Natural killer cell treated with Interleukin-12 subunit alpha and Interleukin-12 subunit beta and Interleukin-15 and Interleukin-18, amount 100 ng/mL, for 72 hours (primary cell): ENCODE measurements around the gene ADAMTS6. TPM values are rescaled to one million over a fixed set of nuclear protein-coding genes. Genes with fewer than 3 reads are reported as not detected.
A peak's percentile ranks its signal among the peaks of the same experiment; 100 is the strongest.
"Not testable (repeated sequence)": the region's sequence is repeated elsewhere in the genome, so short reads cannot be mapped to it uniquely, and the experiment has no call there.

Source experiments
- ATAC-seq, 2 donors: fragments of 150-1000 bp; cut with Tn5 transposase in 1 of 2; sonication (Bioruptor Pico), chemical (Tn5 transposase) in 1 of 2; 2 replicates each; pipeline ENCODE4 v1.10.0; 2021
- DNase-seq: peaks from one replicate; pipeline ENCODE4 v3.0.0; 2022; ENCODE audit warnings: low spot score
- H3K27ac Mint-ChIP-seq, 2 donors: 1 replicate in 1 of 2; 2 replicates in 1 of 2; pipeline ENCODE4 v1.8.0; 2022; ENCODE audit warnings: mixed read lengths in 2 of 2, mild to moderate bottlenecking in 1 of 2, moderate library complexity in 1 of 2
- H3K27me3 Mint-ChIP-seq, 2 donors: 1 replicate in 1 of 2; 2 replicates in 1 of 2; pipeline ENCODE4 v1.8.0; 2022; ENCODE audit warnings: mixed read lengths in 2 of 2
- H3K36me3 Mint-ChIP-seq: one replicate; pipeline ENCODE4 v1.8.0; 2022; ENCODE audit warnings: mixed read lengths
- H3K4me1 Mint-ChIP-seq, 2 donors: 1 replicate in 1 of 2; 2 replicates in 1 of 2; pipeline ENCODE4 v1.8.0; 2022; ENCODE audit warnings: low read depth in 2 of 2, mixed read lengths in 2 of 2, mild to moderate bottlenecking in 1 of 2
- H3K4me3 Mint-ChIP-seq: one replicate; pipeline ENCODE4 v1.8.0; 2022; ENCODE audit warnings: mixed read lengths
- H3K9me3 Mint-ChIP-seq: 2 replicates; pipeline ENCODE4 v1.8.0; 2022; ENCODE audit warnings: mixed read lengths
- total RNA-seq, 2 donors: library from RNA; stranded (reverse); gene quantifications; one replicate each; pipeline ENCODE4 v1.2.3, GENCODE V29; 2022

The ADAMTS6 gene
- total RNA-seq, 2 donors from 2014 or later = 0.10 to 1.2 TPM

DNA sequence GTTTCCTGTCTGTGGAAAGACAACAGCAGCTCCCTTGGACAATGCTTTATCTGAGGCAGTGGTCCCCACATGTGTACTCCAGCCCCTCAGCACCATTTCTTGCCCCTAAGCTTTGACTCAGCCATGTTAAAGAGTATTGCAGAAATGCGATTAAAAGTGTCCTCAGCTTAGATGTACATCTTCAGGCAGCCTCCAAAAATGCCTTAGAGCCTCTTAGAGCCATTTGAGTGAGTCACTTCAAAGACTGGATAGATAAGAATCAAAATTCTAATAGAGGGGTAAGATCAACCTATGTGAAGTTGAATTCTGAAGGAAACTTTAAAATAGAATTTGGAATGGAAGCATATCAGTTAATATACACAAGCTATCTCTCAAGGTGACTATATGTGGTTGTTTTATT lies 296.3 kb downstream of the ADAMTS6 start:
- Mint-ChIP-seq H3K4me1 (peaks cover under 1 to 1% of the 10 kb centered on the region in 2 donors), H3K27me3 (peaks cover 0 to 3% of the 10 kb centered on the region in 2 donors), H3K27ac (no peak overlapping the region), H3K9me3 (no peaks in the 10 kb centered on the region), H3K36me3 (no peaks in the 10 kb centered on the region), H3K4me3 (no peak overlapping the region)
- ATAC-seq (no peak), DNase-seq (no peak)

DNA sequence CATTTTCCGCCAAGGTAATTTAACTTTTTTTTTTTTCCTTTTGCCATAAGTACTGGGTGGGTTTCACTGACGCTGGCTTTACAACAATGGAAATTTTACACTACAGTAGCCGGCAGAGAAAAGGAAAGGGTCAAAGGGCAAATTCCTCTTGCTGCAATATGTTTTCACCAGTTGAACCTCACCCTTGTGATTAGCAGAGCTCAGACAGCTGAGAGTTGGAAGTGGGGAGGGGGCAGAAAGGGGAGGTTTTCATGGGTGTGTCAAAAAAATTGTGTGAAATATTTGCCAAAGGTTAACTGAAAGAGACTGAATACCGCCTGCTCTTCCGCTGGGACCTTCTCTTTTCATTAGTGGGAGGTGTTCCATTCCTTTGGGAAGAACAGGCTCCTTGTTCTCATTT lies 296.9 kb downstream of the ADAMTS6 start:
- Mint-ChIP-seq H3K27me3 (peaks cover 0 to 3% of the 10 kb centered on the region in 2 donors), H3K4me1 (no peaks in the 10 kb centered on the region), H3K9me3 (no peaks in the 10 kb centered on the region), H3K4me3 (no peak overlapping the region), H3K36me3 (no peaks in the 10 kb centered on the region), H3K27ac (no peak overlapping the region)
- DNase-seq (no peak), ATAC-seq (no peak)

DNA sequence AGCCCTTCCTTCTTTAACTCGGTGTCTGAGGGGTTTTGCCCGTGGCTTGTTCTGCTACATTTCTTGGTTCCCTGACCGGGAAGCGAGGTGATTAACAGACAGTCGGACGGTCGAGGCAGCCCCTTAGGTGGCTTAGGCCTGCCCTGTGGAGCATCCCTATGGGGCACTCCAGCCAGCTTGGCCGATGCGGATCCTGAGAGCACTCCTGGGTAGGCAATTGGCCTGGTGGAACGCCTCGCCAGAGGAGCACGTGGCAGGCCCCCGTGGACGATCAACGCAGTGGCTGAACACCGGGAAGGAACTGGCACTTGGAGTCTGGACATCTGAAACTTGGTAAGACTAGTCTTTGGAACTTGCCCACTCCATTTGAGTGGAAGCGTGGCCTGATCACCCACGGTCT lies 307.5 kb downstream of the ADAMTS6 start:
- DNase-seq, H3K27ac Mint-ChIP-seq, H3K9me3 Mint-ChIP-seq, ATAC-seq, H3K4me3 Mint-ChIP-seq, H3K36me3 Mint-ChIP-seq: not testable (repeated sequence)
- Mint-ChIP-seq H3K27me3 (peaks cover 11 to 20% of the 10 kb centered on the region in 2 donors), H3K4me1 (peaks cover 5 to 14% of the 10 kb centered on the region in 2 donors)

DNA sequence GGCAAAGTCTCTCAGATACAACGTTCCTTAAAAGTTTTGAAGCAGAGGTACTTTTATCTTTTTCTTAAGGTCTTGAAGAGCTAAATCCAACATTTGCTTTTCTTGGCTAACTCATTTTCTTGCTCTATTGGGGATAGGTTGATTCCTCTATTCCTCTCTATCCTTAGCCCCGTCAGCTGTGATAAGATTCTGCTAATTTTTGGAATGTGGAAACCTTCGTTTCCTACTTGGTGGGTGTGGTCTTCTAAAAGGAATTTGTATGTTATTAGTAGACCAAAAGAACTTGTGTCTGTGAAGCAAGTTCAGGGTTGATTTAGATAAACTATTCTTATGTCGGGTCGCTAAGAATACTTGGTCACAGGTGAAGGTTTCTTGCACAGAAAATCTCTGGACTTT lies 308.6 kb downstream of the ADAMTS6 start:
- DNase-seq (no peak), ATAC-seq (no peak)
- Mint-ChIP-seq H3K4me3 (no peak overlapping the region), H3K27ac (no peak overlapping the region), H3K9me3 (no peaks in the 10 kb centered on the region), H3K36me3 (no peaks in the 10 kb centered on the region), H3K27me3 (peaks cover 11 to 20% of the 10 kb centered on the region in 2 donors), H3K4me1 (peaks cover 5 to 14% of the 10 kb centered on the region in 2 donors)

DNA sequence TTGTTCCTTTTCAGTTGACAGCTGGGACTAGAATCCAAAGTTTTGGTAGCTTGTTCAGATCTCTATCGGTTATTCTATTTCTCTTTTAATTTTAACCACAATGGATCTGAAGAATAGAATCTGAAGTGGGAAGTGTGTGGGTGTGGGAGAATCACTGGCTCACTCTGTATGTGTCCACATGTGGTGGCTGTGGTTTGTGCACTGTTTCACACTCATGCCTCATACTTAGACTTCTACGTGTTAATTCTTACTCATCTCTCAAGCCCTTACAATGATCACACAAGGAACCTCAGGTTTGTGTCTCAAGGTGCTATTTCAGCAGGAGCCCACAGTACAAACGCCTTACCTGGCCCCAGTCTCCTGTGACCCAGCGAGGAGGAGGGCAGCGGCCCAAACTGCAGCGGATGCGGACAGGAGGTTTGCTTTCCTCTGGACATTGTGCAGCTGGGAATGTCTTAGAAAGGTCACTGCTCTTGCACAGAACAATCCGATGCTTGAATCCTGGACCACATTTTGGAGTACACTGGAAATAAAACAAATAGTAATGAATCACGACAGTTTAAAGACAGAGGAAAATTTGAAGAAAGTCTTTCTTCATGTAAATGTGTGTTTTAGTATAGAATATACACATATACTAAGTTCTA lies 309.1 kb downstream of the ADAMTS6 start:
- Mint-ChIP-seq H3K4me1 (peaks cover 5 to 14% of the 10 kb centered on the region in 2 donors), H3K9me3 (no peaks in the 10 kb centered on the region), H3K4me3 (peak overlapping the region; percentile 19), H3K36me3 (no peaks in the 10 kb centered on the region), H3K27me3 (peaks cover 11 to 20% of the 10 kb centered on the region in 2 donors), H3K27ac (no peak overlapping the region)
- ATAC-seq (peak; percentile 99 to 100), DNase-seq (peak; percentile 67)

DNA sequence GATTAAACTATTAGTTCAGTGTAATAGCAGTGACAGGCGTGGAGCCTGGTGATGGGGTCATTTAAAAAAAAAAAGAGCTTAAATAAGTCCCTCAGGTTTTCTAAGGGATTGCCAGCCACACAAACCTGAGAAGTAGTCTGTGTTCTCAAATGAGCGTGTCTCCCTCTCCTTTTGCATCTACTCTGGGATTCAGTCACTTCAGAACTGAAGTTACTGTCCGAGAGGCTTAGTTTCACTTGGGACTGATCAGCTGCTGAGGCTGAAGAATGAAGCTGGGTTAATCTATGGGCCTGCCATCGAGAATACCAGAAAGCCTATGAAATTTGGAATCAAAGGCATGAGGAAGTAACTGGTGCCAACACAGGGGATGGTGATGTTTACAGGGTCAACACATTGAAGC lies 310.1 kb downstream of the ADAMTS6 start:
- Mint-ChIP-seq H3K27me3 (peaks cover 11 to 20% of the 10 kb centered on the region in 2 donors), H3K9me3 (no peaks in the 10 kb centered on the region), H3K4me1 (peaks cover 5 to 14% of the 10 kb centered on the region in 2 donors), H3K27ac (no peak overlapping the region), H3K36me3 (no peaks in the 10 kb centered on the region), H3K4me3 (no peak overlapping the region)
- DNase-seq (no peak), ATAC-seq (no peak)

DNA sequence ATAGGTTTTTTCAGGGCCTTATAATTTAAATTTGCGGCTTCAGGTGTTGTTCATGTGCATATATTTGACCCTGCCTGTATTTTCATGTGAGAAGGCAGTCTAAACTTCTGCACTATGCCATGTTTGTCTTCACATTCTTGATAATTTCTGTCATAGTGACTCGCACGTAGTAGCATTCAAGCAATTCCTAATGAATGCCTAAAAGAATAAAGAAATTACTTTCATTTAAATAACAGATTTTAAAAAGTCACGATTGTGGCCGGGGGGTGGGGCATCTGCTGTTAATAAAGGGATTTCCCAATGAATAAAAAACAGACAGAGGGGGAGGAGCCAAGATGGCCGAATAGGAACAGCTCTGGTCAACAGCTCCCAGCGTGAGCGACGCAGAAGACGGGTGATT lies 318.0 kb downstream of the ADAMTS6 start:
- no peak overlapping the region for H3K4me3 Mint-ChIP-seq
- DNase-seq (no peak), ATAC-seq (no peak)
- no peaks in the 10 kb centered on the region for H3K4me1 Mint-ChIP-seq
- no peak overlapping the region for H3K27ac Mint-ChIP-seq
- no peaks in the 10 kb centered on the region for H3K36me3 Mint-ChIP-seq
- H3K27me3 Mint-ChIP-seq = peaks cover 10 to 26% of the 10 kb centered on the region in 2 donors
- no peaks in the 10 kb centered on the region for H3K9me3 Mint-ChIP-seq

DNA sequence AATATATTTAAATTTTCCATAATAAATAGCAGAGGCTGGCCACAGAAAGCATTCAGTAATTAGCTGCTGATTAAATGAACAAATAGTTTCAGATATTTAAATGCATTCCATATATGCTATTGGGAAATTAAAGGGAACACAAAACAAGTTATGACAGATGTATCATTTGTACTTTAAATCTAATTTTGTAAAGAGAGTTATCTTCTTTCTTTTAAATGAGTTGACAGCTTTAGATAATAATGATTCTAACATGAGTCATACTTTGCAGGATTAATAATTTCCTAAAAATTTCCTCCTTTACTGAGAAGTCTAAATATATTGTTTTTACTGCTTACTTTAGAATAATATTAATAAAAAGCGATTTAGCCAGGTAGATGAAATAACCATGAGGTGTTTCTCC lies 320.1 kb downstream of the ADAMTS6 start:
- Mint-ChIP-seq H3K9me3 (no peaks in the 10 kb centered on the region), H3K4me1 (no peaks in the 10 kb centered on the region), H3K27me3 (peaks cover 14 to 33% of the 10 kb centered on the region in 2 donors), H3K27ac (no peak overlapping the region), H3K4me3 (no peak overlapping the region), H3K36me3 (no peaks in the 10 kb centered on the region)
- DNase-seq = no peak
- no peak for ATAC-seq

DNA sequence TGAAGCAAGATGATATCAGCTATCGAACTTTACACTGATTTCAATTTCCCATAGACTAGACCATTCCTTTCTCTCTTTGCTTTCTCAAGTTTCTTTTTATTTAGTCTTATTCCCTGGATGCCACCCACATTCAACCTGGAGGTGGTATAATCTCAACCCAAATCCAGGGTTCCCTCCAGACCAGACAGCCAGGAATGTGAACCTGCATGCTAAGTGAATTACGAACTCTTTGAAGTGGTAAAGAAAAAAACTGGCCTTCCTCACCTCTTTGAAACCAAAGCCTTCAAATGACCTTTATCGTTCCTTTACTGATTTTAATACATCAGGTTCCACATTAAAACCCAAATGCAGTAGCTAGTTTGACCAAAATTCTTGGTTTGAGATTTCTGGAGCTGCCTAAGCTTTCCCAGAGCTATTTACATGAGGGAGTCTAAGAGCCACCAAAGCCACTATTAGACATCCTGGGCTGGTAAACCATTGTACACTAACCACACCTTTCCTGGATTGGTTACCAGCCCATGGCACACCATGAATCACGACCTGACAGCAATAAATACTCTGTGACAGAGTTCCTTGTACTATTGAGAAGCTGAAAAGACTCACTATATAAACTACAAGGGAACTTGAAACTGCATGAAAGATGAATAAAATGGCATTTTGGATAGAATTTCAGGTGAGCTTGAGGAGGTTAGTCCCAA lies 323.7 kb downstream of the ADAMTS6 start:
- no peaks in the 10 kb centered on the region for H3K9me3 Mint-ChIP-seq
- DNase-seq (no peak), ATAC-seq (peak in 1 of 2 donors; percentile 43)
- H3K27ac Mint-ChIP-seq = no peak overlapping the region
- no peaks in the 10 kb centered on the region for H3K36me3 Mint-ChIP-seq
- H3K4me1 Mint-ChIP-seq = no peaks in the 10 kb centered on the region
- no peak overlapping the region for H3K4me3 Mint-ChIP-seq
- H3K27me3 Mint-ChIP-seq = peaks cover 20 to 39% of the 10 kb centered on the region in 2 donors

DNA sequence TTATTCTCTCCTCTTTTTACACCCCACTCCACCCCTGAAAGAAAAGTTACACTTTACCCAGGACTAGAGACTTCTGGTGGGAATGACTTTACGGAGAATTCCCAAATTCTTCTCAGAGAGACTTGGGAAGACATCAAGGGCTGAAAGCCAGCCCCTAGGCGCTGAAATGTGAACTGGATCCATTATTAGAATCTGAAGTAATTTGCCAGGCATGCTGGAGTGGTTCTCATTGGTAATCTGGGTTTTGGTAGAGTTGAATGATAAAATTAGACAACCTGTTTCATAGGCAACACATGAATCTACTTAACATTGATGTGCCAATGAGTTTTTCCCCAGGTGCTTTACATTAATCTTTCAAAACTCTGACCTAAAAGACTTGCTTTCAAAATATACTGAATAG lies 324.8 kb downstream of the ADAMTS6 start:
- no peak overlapping the region for H3K4me3 Mint-ChIP-seq
- no peaks in the 10 kb centered on the region for H3K9me3 Mint-ChIP-seq
- H3K36me3 Mint-ChIP-seq = no peaks in the 10 kb centered on the region
- H3K27ac Mint-ChIP-seq = no peak overlapping the region
- H3K27me3 Mint-ChIP-seq = peaks cover 20 to 32% of the 10 kb centered on the region in 2 donors
- no peaks in the 10 kb centered on the region for H3K4me1 Mint-ChIP-seq
- ATAC-seq = no peak
- DNase-seq = no peak

DNA sequence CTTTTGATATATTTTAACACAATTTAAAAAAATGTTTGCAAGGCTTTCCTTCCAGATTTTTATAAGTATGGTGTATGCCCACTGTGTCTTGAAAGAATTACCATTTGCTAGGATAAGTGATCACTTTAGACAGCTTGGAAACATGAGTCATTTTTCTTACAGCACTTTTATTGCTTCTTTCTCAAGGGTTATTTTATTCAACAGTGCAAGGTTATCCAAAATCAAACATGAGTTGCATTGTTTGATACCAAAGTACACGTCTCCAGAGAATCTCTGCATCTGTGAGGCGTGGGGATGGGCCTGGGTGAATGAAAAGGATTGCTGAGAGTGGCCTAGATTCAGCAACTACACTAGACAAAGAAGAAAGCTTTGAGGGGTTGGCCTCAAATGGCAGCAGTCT lies 329.6 kb downstream of the ADAMTS6 start:
- DNase-seq (no peak), ATAC-seq (no peak)
- Mint-ChIP-seq H3K9me3 (no peaks in the 10 kb centered on the region), H3K4me3 (no peak overlapping the region), H3K27me3 (peaks cover 6 to 7% of the 10 kb centered on the region in 2 donors), H3K36me3 (no peaks in the 10 kb centered on the region), H3K4me1 (no peaks in the 10 kb centered on the region), H3K27ac (no peak overlapping the region)

DNA sequence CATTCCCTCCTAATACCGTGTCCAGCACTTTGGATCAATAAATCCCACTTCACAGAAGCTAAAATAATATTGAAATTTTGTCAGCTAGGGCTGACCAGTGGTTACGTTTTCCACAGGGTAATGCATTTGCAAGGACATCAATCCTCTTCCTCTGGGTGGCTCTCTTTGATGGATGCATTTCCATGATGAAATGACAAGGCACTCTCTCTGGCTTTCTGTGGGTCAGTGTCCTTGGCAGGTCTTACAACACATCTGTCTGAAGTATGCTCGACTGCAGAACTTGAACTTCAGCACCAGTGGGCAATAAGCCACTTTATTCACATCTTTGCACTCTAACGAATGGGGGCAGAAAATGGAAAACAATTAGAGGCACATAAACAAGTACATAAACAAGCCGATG lies 330.1 kb downstream of the ADAMTS6 start:
- Mint-ChIP-seq H3K27ac (no peak overlapping the region), H3K9me3 (no peaks in the 10 kb centered on the region), H3K4me1 (no peaks in the 10 kb centered on the region), H3K4me3 (no peak overlapping the region), H3K27me3 (peaks cover 6 to 7% of the 10 kb centered on the region in 2 donors), H3K36me3 (no peaks in the 10 kb centered on the region)
- no peak for ATAC-seq
- DNase-seq = no peak

DNA sequence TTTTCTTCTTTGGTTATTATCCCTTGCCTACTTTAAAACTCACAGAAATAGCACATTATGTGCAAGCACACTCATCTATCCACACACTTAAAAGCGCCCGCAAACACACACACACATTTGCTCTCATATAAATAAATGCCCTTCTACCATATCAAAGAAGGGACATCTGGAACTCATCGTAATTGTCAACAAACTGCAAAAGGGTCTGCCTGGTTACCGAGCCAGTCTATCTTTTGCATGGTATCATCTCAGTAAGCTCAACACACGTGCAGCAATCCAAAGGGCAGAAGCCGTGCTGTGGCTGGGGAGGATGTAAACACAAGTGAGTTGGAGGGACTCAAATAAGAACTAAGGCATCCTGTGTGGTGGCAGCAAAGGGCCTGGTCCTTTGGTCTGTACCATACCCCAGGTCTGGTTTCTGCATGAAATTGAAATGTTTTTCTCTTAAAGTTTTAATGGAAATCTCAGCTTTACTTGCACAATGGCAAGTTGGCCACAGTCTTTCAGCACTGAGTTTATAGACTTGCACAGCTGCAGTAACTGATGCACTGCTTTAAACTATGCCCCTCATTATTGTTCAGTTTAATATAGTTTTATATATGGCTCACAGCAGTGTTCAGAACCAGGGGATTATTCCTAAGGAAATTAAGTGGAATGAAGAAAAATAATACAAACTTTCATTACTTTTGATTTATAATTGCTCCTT lies 331.0 kb downstream of the ADAMTS6 start:
- no peak for ATAC-seq
- Mint-ChIP-seq H3K27me3 (peaks cover 6 to 7% of the 10 kb centered on the region in 2 donors), H3K9me3 (no peaks in the 10 kb centered on the region), H3K36me3 (no peaks in the 10 kb centered on the region), H3K27ac (no peak overlapping the region), H3K4me3 (no peak overlapping the region), H3K4me1 (no peaks in the 10 kb centered on the region)
- DNase-seq = no peak

DNA sequence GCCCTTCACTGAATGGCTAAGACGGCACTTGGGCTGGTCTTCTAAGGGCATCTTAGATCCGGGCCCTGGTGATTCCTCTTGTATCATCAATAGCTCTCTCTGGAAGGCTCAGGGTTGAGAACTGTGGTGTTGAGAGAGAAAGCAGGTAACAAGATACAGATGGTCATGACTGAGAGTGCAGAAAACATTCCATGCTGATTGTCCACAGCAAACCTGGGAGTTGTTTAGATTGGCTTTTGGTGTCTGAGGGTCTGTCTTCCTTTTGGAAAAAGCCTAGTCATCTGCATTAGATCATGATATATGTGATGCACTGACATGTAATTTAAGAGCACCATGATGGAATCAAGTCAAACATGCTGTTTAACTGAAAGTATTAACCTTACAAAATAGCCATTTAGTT lies 331.9 kb downstream of the ADAMTS6 start:
- Mint-ChIP-seq H3K27me3 (peaks cover 7 to 9% of the 10 kb centered on the region in 2 donors), H3K4me3 (no peak overlapping the region), H3K36me3 (no peaks in the 10 kb centered on the region), H3K9me3 (no peaks in the 10 kb centered on the region), H3K4me1 (no peaks in the 10 kb centered on the region), H3K27ac (no peak overlapping the region)
- no peak for DNase-seq
- ATAC-seq = no peak
